HepG2 (cell line): ENCODE measurements around the gene FAM20A.
A peak's percentile ranks its signal among the peaks of the same experiment; 100 is the strongest.

Experiments
- SP1 ChIP-seq, 2 experiments: fragments of 450-650 bp in 1 of 2; sonication (generic) in 1 of 2; formaldehyde crosslinking in 1 of 2; IDR thresholded peaks; 2 replicates each; pipeline versions ENCODE4 v1.4.0 to v1.6.1; 2016 to 2020; ENCODE audit warnings: missing genetic modification reagents in 1 of 2
- TF ChIP-seq, protein P1 (sequence below): sonication (generic); formaldehyde crosslinking; IDR thresholded peaks from 2 replicates; pipeline ENCODE4 v1.5.0; 2020; ENCODE audit warnings: mild to moderate bottlenecking, missing genetic modification reagents, moderate library complexity

GRCh38 chr17:68512247-68512959 is 88.8 kb downstream of the FAM20A start, which contains the start of gene PRKAR1A:
- TF ChIP-seq SP1 (IDR thresholded peaks at IDR 0.05): no peak
- no peak; the same call in 1 of the 2 replicates for TF ChIP-seq SP1 (CRISPR knock-in tag; IDR thresholded peaks at IDR 0.05)
- TF ChIP-seq, protein P1, sequence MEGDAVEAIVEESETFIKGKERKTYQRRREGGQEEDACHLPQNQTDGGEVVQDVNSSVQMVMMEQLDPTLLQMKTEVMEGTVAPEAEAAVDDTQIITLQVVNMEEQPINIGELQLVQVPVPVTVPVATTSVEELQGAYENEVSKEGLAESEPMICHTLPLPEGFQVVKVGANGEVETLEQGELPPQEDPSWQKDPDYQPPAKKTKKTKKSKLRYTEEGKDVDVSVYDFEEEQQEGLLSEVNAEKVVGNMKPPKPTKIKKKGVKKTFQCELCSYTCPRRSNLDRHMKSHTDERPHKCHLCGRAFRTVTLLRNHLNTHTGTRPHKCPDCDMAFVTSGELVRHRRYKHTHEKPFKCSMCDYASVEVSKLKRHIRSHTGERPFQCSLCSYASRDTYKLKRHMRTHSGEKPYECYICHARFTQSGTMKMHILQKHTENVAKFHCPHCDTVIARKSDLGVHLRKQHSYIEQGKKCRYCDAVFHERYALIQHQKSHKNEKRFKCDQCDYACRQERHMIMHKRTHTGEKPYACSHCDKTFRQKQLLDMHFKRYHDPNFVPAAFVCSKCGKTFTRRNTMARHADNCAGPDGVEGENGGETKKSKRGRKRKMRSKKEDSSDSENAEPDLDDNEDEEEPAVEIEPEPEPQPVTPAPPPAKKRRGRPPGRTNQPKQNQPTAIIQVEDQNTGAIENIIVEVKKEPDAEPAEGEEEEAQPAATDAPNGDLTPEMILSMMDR (CRISPR knock-in tag): peak; percentile 4; the same call in 1 of the 2 replicates
